NCI-H1436 treated with DMSO at 0.1 percent for 48 hours (cell line): ENCODE data around the gene PRSS57.
"Not testable (repeated sequence)": the region's sequence is repeated elsewhere in the genome, so short reads cannot be mapped to it uniquely, and the experiment has no call there.

Source experiments
- DNase-seq: peaks from one replicate; lab custom pipeline; 2025; lab: John Stamatoyannopoulos, UW

Gene PRSS57

DNA sequence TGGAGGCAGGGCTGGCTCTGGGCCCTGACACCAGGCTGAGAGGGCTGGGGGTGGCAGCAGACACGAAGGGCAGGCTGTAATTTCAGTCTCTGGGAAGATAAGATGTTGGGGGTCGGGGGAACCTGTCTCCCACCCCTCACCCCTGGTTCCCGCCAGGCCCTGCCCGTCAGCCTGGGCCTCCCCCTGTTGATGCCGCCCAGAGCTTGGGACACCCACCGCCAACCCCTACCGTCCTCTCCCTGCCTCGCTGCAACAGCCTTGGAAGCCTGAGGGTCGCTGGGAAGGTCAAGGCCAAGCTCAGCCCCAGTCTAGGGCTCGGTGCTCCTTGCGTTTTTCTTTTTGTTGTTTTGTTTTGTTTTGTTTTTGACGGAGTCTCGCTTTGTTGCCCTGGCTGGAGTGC is 28.0 kb upstream of the PRSS57 start:
- DNase-seq, result no peak

GRCh38 chr19:722553-723101 is 27.4 kb upstream of the PRSS57 start:
- DNase-seq, result no peak

DNA sequence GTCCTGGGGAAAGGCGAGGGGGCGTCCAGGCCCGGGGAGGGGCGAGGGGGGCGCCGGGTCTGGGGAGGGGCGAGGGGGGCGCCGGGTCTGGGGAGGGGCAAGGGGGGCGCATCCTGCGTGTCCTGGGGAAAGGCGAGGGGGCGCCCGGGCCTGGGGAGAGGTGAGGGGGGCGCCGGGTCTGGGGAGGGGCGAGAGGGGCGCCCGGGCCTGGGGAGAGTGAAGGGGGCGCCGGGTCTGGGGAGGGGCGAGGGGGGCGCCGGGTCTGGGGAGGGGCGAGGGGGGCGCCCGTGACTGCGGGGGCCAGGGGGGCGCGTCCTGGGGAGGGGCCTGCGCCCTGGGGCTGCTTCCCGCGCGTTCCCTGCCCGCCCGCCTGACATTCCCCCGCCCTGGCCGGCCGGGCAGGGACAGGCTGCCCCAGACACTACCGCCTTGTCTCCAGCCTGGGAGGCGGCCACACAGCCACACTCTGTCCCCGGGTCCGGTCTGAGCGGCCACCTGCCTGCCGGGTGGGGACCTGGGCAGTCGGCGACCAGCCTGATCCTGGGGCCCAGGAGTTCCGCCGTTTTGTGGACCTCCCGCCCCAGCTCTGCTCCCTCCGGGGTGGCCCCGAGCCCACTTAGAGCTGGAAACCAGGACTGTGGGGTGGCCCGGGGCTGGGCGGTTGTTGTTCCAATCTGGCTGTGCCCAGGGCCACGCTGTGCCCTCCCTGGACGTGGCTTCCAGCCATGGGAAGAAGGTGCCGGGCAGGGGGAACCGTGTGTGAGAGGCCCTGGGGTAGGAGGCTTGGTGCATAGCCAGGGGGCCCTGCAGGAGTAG is 25.3 kb upstream of the PRSS57 start:
- no peak for DNase-seq

GRCh38 chr19:719636-720344 is 24.5 kb upstream of the PRSS57 start:
- no peak for DNase-seq

- no peak for DNase-seq
Measured at GRCh38 chr19:718991-719512, 23.8 kb upstream of the PRSS57 start.

GRCh38 chr19:718251-718951 is 23.1 kb upstream of the PRSS57 start:
- DNase-seq, result no peak

DNA sequence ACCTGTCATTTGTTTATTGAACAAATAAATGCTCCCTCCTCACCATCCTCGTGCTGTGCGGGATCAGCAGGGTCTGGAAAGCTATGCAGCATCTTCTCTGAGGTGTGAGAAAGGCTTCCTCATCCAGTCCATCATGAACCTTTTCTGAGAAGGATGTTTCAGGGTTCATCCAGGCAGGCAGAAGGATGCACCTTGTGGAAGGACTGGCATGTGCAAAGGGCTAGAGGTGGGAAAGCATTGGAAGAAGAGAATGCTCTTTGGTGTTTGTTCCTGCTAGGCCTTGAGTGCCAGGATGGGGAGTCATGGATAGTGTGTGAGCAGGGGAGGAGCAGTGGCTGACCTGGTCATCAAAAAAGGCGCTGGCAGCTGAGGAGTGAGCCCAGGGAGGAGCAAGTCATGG is 20.1 kb upstream of the PRSS57 start:
- DNase-seq, result no peak

DNA sequence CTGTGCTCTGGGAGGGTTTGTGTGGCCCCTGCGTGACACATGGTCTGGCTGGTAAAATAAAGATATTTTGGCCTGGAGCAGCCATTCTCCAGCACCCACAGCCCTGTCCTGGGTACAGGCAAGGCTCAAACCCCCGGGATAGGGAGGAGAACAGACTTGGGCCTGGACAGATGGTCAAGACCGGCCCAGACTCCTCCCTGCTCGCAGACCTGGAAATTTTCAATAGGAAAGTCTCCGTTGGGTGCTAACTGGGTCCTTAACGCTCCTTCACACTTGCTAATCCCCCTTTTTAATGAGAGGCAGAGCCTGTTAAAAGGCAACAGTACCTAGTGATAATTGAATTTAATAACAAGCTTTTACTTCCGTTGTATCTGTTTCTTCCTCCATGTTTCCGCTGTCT is 16.0 kb upstream of the PRSS57 start:
- no peak for DNase-seq

DNA sequence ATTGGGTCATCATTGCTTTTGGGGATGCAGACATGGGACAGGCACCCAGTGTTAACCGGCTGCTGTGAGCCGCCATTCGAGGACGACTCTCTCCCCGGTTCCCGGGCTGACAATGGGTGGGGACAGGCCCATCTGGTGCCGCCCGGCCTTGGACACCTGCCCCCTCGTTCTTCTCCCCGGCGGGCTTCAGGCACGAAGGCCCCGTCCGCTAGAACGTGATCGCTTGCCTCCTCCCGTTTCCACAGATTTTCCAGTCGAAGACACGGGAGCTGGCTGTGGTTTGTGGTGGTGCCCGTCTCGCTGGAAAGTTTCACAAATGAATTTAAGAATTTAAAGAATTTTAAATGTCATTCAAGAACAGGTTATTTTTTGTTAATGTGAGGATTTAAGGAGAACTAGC is 15.5 kb upstream of the PRSS57 start:
- DNase-seq, result no peak

DNA sequence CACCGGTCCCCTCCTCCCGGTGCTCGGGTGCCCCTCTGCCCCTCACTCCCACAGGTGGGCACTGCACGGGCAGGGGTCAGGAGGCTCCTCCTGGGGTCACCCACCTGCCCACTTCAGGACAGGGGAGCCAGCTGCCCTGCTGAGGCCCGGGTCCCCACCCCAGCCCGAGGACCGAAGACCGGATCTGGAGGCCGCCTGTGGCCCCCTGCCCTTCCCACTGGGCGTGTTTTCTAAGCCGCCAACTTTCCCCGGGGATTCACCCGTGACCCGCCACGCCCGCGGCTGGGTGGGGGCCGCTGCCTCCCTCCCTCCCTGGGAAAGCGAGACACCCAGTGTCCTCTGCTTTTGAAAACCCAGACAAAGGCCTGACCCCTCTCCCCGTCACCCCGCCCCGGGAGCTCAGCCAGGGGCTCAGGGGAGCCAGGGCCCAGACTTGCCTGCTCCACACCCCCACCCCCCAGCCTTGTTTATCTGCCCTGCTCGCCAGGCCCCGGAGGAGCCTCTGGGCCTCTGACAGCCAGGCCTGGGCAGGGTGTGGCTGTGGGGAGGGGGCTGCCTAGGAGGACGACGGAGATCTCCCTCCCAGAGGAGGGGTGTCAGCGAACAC is 14.8 kb upstream of the PRSS57 start:
- DNase-seq, result no peak

DNA sequence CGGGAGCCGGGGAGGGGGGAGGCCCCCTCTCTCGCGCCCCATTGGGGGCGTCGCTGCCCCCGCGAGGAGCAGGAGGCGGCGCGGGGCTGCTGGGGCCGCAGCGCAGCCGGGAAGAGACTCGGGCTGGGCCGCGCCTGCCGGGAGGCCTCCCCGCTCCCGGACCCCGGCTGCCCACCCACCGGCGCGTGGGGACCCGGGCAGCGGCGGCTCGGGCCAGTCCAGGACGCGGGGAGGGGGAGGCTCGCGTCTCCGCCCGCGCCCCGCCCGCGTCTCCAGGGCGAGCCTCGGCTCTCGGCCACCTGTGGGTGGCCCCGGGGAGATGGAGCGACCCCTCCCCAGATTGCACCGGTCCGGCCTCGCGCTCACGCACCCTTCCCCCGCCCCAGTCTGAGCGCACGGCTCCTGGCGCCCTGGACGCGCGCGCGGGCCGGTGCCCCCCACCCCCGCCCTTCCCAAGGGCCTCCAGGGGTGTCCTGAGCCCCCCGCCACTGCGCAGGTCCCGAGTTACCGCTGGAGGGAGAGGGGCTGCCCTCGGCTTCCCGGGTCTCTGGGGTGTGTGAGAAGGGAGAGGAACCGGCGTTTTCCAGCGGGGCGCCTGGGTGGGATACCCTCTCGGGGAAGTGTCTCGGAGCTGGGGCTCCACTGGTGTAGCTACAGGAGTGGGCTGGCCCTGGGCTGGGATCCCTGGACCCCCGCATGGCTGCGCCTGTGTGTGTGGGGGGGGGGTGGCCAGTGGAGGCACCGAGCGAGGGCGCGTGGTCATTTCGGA is 14.1 kb upstream of the PRSS57 start:
- no peak for DNase-seq

DNA sequence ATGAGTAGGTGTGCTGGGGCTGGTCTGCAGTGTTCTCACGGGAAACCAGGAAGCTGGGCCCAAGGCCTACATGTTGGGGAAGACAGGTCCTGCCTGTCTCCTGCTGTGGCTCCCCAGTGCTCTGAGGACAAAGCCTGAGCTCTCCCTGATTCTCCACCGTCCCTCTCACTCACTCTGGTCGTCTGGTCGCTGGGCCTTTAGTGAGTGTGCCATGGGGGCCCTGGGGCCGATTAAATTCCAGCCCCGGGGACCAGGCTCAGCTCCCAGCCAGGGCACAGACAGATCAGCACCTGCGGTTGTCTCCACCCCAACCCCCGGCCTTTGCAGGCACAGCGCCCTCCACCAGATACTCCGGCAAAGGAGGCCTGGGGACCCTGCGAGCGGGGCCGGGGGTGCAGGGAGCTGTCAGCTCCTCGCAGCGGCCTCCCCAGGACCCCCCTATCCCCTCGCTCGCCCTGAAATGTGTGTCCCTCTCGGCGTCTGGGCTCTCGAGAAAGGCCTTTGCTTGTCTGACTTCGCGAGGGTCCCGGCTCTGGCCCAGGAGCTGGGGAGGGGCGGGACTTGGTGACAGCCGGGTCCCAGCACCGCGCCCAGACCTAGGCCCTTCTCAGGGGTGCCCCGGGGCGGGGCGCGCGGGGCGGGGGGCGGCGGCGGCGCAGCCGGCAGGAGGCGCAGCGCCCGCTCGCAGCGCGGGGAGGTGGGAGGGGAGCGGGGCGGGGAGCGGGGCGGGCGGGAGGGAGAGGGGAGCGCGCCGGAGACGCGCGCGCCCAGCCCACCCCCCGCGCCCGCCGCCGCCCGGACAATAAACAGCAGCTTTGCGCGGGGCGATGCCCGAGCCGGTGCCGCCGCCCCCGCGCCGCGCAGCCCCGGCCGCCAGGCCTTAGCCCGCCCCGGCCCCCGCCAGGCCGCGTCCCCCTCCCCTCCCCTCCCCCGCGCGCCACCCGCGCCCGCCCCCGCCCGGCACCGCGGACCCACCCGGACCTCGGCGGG is 13.2 kb upstream of the PRSS57 start, which contains the start of gene PALM:
PALM (plus strand) TSS at position 782 of the 990 bp plus-strand sequence. CDS start 212 bp downstream, outside the sequence.
- no peak for DNase-seq

DNA sequence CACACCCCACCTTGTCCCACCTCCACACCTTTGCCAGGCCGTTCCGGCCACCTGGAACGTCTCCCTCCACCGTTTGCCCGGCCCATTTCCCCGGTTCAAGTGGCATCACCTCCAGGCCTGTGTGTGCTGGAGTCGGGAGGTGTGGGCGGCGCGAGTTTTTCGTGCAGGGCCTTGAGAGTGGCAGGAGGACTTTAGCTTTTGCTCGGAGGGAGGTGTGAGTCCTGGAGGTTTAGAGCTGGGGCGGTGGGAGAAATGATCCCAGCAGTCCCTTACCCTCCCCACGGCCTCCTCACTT is 9.1 kb upstream of the PRSS57 start:
- DNase-seq, result no peak

DNA sequence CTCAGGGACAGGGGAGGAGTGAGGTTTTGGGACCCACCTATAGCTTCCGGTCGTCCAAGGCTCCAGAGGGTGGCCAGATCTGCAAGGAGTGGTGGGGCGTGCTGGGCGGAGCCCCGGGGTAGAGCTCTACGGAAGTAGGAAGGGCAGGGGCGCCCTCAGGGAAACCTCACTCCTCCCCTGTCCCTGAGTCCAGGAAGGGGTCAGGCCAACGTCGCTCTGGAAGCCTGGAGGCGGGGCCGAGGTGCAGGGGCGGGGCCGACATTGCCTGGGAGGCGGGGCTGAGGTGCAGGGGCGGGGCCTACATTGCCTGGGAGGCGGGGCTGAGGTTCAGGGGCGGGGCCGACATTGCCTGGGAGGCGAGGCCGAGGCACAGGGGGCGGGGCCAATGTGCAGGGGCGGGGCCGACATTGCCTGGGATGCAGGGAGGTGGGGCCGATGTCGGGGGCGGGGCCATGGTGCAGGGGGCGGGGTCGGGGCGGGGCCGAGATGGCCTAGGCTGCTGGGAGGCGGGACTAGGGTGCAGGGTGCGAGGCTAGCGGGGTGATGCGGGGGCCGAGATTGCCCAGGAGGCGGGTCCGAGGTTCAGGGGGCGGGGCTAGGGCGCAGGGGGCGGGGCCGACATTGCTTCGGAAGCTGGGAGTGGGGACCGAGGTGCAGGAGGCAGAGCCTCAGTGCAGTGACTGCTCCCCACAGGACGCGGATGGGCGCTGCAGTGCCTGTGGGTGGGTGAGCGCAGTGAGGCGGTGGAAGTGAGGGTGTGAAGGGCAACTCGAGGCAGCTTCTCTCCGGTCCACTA is 8.6 kb upstream of the PRSS57 start:
- no peak for DNase-seq

DNA sequence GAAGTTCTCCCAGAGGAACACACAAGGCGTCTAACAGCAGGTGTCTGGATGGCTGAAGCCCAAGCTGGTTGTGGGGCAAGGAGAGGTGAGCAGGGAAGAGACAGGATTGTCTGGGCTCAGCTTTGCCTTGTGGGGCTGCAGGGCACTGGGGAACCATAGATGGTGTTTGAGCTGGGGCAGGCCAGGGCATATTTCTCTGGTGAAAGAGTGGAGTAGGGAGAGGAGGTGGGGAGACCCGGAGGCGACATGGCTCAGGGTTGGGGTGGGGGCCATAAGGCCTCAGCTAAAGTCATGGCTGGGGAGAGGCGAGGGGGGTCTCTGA is 8.0 kb upstream of the PRSS57 start:
- DNase-seq, result no peak

DNA sequence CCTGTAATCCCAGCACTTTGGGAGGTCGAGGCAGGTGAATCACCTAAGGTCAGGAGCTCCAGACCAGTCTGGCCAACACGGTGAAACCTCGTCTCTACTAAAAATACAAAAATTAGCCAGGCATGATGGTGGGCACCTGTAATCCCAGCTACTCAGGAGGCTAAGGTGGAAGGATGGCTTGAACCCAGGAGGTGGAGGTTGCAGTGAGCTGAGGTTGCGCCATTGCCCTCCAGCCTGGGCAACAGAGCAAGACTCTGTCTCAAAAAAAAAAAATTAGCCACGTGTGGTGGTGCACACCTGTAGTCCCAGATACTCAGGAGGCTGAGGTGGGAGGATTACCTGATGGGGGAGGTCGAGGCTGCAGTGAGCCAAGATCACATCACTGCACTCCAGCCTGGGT is 7.6 kb upstream of the PRSS57 start:
- not testable (repeated sequence) for DNase-seq

DNA sequence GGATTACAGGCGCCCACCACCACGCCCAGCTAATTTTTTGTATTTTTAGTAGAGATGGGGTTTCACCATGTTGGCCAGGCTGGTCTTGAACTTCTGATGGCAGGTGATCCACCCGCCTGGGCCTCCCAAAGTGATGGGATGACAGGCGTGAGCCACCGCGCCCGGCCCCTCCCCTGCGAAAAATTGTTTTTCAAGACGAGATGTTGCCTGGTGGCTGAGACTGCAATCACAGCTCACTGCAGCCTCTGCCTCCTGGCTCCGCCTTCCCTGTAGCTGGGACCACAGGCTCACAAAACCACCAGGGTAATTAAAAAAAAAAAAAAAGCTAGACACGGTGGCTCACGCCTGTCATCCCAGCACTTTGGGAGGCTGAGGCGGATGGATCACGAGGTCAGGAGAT is 4.6 kb upstream of the PRSS57 start:
- DNase-seq, result not testable (repeated sequence)

DNA sequence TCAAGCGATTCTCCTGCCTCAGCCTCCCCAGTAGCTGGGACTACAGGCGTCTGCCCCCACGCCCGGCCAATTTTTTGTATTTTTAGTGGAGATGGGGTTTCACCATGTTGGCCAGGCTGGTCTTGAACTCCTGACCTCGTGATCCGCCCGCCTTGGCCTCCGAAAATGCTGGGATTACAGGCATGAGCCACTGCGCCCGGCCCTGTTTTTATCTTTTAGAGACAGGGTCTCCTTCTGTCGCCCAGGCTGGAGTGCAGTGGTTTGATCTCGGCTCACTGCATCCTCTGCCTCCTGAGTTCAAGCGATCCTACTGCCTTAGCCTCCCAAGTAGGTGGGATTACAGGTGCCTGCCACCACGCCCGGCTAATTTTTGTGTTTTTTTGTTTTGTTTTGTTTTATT is 3.3 kb upstream of the PRSS57 start:
- DNase-seq, result not testable (repeated sequence)
